ENCODE results near the gene CD3E. TPM values are rescaled to one million over a fixed set of nuclear protein-coding genes. Genes with fewer than 3 reads are reported as not detected.

The CD3E gene
- total RNA-seq, 3 donors from 2014 or later, result 6.3 to 9.7 (median 9.7) TPM

DNA sequence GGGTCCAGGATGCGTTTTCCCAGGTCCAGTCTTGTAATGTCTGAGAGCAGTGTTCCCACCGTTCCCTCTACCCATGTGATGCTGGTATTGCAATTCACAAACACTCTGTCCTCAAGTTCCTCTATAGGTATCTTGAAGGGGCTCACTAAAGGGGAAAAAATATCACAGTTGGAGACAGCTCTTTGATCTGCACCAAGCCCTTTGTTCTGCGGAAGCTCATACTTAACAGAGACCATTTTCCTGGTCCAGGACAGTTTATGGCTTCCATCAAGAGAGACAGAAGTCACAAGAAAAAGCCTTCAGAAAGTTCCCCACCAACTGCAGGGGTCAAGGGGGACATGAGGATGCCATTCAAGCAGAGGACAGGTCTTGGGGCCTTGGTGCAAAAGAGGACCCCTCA is 35.9 kb downstream of the CD3E start:
- intact Hi-C loops (cut with DNase I, micrococcal nuclease), result no loop called here

DNA sequence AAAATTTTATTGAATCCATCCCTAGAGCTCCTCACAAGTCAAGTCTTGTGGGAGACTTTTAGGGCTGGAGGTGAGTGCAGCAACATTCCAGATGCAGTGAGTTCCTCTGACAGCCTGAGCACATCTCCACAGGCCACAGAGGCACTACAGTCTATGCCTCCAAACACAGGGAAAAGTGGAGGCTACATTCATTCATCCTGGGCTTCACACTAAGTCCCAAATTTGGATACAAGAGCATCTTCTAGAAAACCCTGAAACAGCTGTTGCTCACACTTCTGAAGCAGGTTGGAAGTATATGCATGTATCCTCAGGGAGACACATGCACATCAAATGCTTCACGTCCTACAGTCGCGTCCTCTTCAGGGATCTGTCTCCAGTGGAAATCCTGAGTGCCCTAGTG is 36.7 kb downstream of the CD3E start:
- no peak overlapping the region for H3K4me3 ChIP-seq
- intact Hi-C loops (cut with DNase I, micrococcal nuclease), result no loop called here
- TF ChIP-seq, protein P1, sequence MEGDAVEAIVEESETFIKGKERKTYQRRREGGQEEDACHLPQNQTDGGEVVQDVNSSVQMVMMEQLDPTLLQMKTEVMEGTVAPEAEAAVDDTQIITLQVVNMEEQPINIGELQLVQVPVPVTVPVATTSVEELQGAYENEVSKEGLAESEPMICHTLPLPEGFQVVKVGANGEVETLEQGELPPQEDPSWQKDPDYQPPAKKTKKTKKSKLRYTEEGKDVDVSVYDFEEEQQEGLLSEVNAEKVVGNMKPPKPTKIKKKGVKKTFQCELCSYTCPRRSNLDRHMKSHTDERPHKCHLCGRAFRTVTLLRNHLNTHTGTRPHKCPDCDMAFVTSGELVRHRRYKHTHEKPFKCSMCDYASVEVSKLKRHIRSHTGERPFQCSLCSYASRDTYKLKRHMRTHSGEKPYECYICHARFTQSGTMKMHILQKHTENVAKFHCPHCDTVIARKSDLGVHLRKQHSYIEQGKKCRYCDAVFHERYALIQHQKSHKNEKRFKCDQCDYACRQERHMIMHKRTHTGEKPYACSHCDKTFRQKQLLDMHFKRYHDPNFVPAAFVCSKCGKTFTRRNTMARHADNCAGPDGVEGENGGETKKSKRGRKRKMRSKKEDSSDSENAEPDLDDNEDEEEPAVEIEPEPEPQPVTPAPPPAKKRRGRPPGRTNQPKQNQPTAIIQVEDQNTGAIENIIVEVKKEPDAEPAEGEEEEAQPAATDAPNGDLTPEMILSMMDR (IDR thresholded peaks at IDR 0.05), result no peak
- H3K9me3 ChIP-seq, result no peaks in the 10 kb centered on the region
- ATAC-seq (no peak), DNase-seq (no peak)
- no peaks in the 10 kb centered on the region for H3K36me3 ChIP-seq (ENCODE audit: low read depth)
- H3K4me1 ChIP-seq (ENCODE audit: low read depth), result no peaks in the 10 kb centered on the region

More for the DNA sequence above, 35.9 kb downstream of the CD3E start:
- Histone ChIP-seq H3K4me1 (ENCODE audit: low read depth) (no peaks in the 10 kb centered on the region), H3K36me3 (ENCODE audit: low read depth) (no peaks in the 10 kb centered on the region), H3K9me3 (no peaks in the 10 kb centered on the region), H3K4me3 (no peak overlapping the region)
- DNase-seq, result no peak
- ATAC-seq, result no peak
- TF ChIP-seq, protein P1 (IDR thresholded peaks at IDR 0.05), result no peak

DNA sequence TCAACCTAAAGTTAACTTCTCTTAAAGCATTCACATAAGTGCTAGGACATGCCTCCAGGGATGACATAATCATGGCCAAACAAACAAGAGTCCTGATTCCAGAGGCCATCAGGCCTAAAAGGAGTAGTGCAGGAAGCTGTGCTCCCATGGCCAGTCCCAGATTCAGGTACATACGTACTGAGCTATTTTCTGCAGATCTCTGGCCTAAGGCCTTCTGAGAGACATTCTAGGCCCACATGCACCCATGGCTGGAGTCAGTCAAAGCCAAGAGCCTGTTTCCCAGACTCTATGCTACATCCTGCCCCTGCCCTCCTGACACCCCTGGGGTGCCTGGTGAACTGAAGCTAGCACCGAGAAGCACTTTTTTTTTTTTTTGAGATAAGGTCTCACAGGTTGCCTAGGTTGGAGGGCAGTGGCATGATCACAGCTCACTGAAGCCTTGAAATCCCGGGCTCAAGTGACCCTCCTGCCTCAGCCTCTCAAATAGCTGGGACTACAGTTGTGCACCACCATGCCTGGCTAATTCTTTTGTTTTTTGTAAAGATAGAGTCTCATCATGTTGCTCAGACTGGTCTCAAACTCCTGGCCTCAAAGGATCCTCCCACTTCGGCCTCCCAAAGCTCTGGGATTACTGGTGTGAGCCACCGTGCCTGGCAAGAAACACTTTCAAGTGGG is 37.4 kb downstream of the CD3E start:
- TF ChIP-seq, protein P1 (IDR thresholded peaks at IDR 0.05), result no peak
- no peaks in the 10 kb centered on the region for H3K9me3 ChIP-seq
- intact Hi-C loops (cut with DNase I, micrococcal nuclease), result no loop called here
- DNase-seq (no peak), ATAC-seq (peak; percentile 18)
- H3K36me3 ChIP-seq (ENCODE audit: low read depth), result no peaks in the 10 kb centered on the region
- H3K4me1 ChIP-seq (ENCODE audit: low read depth), result no peaks in the 10 kb centered on the region
- no peak overlapping the region for H3K4me3 ChIP-seq

DNA sequence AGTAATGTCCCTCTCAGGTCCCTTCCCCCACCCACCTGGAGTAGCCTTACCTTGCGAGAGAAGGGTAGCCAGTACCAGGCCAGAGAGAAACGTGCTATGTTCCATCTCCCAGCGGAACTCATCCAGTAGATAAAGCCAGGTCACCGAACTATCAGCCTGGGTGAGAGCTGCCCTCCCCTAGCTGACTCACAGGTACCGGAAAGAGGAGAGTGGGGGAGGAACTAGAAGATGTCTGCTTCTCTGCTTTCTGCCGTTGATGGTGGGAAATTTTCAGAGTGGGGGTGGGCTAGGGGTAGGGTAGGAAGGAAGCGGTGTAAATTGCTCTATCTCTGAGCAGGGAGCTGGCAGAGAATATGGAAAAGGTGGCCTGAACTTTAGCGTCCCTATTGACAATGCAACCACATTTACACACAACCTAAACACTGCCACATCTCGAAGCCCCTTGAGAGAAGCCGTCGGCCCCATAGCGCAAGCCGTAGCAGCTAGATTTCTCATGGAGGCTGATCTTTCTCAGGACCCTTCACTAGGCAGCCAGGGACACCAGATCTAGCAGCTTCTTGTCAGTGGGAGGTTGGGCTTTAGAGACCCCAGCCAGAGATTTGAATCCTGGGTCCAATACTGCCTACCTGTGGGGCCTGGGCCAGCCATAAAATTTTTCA is 38.1 kb downstream of the CD3E start, which contains the start of gene CD3D:
Gene CD3D, minus strand, starts transcription at position 203 of the 659 bp plus-strand sequence. Its CDS starts 98 bp downstream, at position 105.
- no peak within 1 kb of the TSS for H3K4me3 ChIP-seq
- TF ChIP-seq, protein P1 (IDR thresholded peaks at IDR 0.05), result no peak
- ATAC-seq (peak; percentile 50), DNase-seq (no peak)
- no peaks in the 10 kb centered on the region for H3K9me3 ChIP-seq
- no peaks in the 10 kb centered on the region for H3K36me3 ChIP-seq (ENCODE audit: low read depth)
- intact Hi-C loops (cut with DNase I, micrococcal nuclease), result no loop called here
- H3K4me1 ChIP-seq (ENCODE audit: low read depth), result no peaks in the 10 kb centered on the region

DNA sequence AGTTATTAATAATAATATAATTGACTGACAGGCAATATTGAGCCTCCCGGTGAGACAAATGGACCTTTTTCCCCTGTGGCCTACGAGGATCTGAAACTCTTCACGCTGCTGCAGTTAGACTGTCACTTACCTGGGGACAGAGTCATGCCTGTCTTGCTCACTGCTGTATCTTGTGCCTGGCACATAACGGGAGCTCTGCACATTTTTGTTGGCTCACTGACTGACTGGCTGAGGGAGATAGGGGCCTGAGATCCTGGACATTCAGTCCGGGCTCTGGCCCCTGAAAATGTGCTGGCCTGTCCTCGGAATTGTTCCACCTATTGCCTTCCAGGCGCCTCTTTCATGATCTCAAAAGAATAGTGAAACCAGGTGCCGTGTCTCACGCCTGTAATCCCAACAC is 38.7 kb downstream of the CD3E start:
- TF ChIP-seq, protein P1 (IDR thresholded peaks at IDR 0.05), result no peak
- no peaks in the 10 kb centered on the region for H3K36me3 ChIP-seq (ENCODE audit: low read depth)
- H3K4me1 ChIP-seq (ENCODE audit: low read depth), result no peaks in the 10 kb centered on the region
- DNase-seq (no peak), ATAC-seq (no peak)
- H3K4me3 ChIP-seq, result no peak overlapping the region
- intact Hi-C loops (cut with DNase I, micrococcal nuclease), result no loop called here
- H3K9me3 ChIP-seq, result no peaks in the 10 kb centered on the region
